Endothelial cell of umbilical vein (primary cell): ENCODE data around the gene SH3D19. TPM values are rescaled to one million over a fixed set of nuclear protein-coding genes. Genes with fewer than 3 reads are reported as not detected.

Source experiments
- BruUV-seq: library from RNA; stranded (reverse); fragments of 400-500 nt; replicated peaks from 2 replicates; lab custom pipeline; 2021; lab: Mats Ljungman, UMichigan
- CTCF ChIA-PET: fragments of 300-600, 350-600 bp; sonication (Branson Sonifier 250); formaldehyde crosslinking; loops from one replicate; lab custom pipeline; 2021; ENCODE audit warnings: antibody characterized with exemption, inconsistent platforms; lab: Charles Lee
- POLR2A ChIA-PET: fragments of 300-600, 350-600 bp; sonication (Branson Sonifier 250); formaldehyde crosslinking; loops from one replicate; lab custom pipeline; 2021; ENCODE audit warnings: antibody characterized with exemption, inconsistent platforms; lab: Charles Lee
- DNase-seq: peaks from one replicate; pipeline ENCODE4 v3.0.0-alpha.2; 2011; ENCODE audit warnings: low read depth, low spot score
- FAIRE-seq: peaks from 2 replicates; lab custom pipeline; 2011; peaks lifted over from hg19 to GRCh38; lab: Jason Lieb, UNC
- H2AFZ ChIP-seq: 2 replicates; pipeline ENCODE4 v1.6.0; 2012; ENCODE audit warnings: low read depth, low read length, control low read depth, inconsistent platforms
- H3K27ac ChIP-seq: 2 replicates; pipeline ENCODE4 v1.5.1; 2011; ENCODE audit warnings: low read depth, mild to moderate bottlenecking, control low read depth, low read length, moderate library complexity; ENCODE audit not compliant: insufficient read depth
- H3K27me3 ChIP-seq, 2 experiments: 2 replicates each; pipeline versions ENCODE4 v1.6.0 to v1.6.1; 2011; ENCODE audit warnings: low read length in 2 of 2, mixed read lengths in 1 of 2; ENCODE audit not compliant: control insufficient read depth in 2 of 2, insufficient read depth in 2 of 2
- H3K36me3 ChIP-seq, 2 experiments: 2 replicates in 1 of 2; 3 replicates in 1 of 2; pipeline ENCODE4 v1.5.1; 2011; ENCODE audit warnings: low read length in 2 of 2, mild to moderate bottlenecking in 1 of 2, moderate library complexity in 1 of 2; ENCODE audit not compliant: control insufficient read depth in 2 of 2, insufficient read depth in 2 of 2; ENCODE audit errors: extremely low read depth in 1 of 2
- H3K4me1 ChIP-seq: 3 replicates; pipeline ENCODE4 v1.5.1; 2011; ENCODE audit warnings: mild to moderate bottlenecking, low read length; ENCODE audit not compliant: control insufficient read depth, insufficient read depth; ENCODE audit errors: extremely low read depth
- H3K4me2 ChIP-seq: 2 replicates; pipeline ENCODE4 v1.6.1; 2011; ENCODE audit warnings: low read length, control low read depth, mixed read lengths; ENCODE audit not compliant: insufficient read depth
- H3K4me3 ChIP-seq, 3 experiments: fragments of 200-600 bp in 1 of 3; sonication (generic), shearing (Covaris generic) in 1 of 3; replicated peaks in 1 of 3; 2 replicates each; pipeline ENCODE4 v1.5.1; 2011 to 2016; ENCODE audit warnings: control low read depth in 3 of 3, low read length in 3 of 3, mild to moderate bottlenecking in 2 of 3, inconsistent platforms in 1 of 3, low read depth in 1 of 3, moderate library complexity in 1 of 3; ENCODE audit not compliant: insufficient read depth in 1 of 3
- H3K79me2 ChIP-seq: 2 replicates; pipeline ENCODE4 v1.6.0; 2012; ENCODE audit warnings: low read length, inconsistent platforms; ENCODE audit not compliant: control insufficient read depth, insufficient read depth
- H3K9ac ChIP-seq: replicated peaks from 2 replicates; pipeline ENCODE3; 2011; ENCODE audit warnings: low read length, control low read depth; ENCODE audit not compliant: insufficient read depth; ENCODE audit errors: extremely low read depth
- H3K9me1 ChIP-seq: replicated peaks from 3 replicates; pipeline ENCODE4 v1.6.0; 2011; ENCODE audit warnings: mild to moderate bottlenecking, low read length; ENCODE audit not compliant: control insufficient read depth, insufficient read depth; ENCODE audit errors: extremely low read depth
- H3K9me3 ChIP-seq: replicated peaks from 2 replicates; pipeline ENCODE4 v1.5.1; 2012; ENCODE audit warnings: low read length, inconsistent platforms; ENCODE audit not compliant: control insufficient read depth, insufficient read depth
- H4K20me1 ChIP-seq: replicated peaks from 2 replicates; pipeline ENCODE3; 2011; ENCODE audit warnings: mild to moderate bottlenecking, low read length; ENCODE audit not compliant: control insufficient read depth, insufficient read depth; ENCODE audit errors: extremely low read depth
- CTCF ChIP-seq, 2 donors: IDR thresholded peaks; 1 replicate in 1 of 2; 2 replicates in 1 of 2; pipeline ENCODE4 v1.5.1; 2011; ENCODE audit warnings: low read length in 2 of 2, mild to moderate bottlenecking in 2 of 2, moderate library complexity in 2 of 2, control low read depth in 1 of 2, inconsistent platforms in 1 of 2, low read depth in 1 of 2; ENCODE audit not compliant: insufficient read depth in 1 of 2; ENCODE audit errors: extremely low read depth in 1 of 2
- EZH2 ChIP-seq: IDR thresholded peaks from 2 replicates; pipeline ENCODE4 v1.6.1; 2012; ENCODE audit warnings: borderline replicate concordance, low read depth, mild to moderate bottlenecking, moderate library complexity, low read length, inconsistent platforms; ENCODE audit not compliant: severe bottlenecking
- FOS ChIP-seq: IDR thresholded peaks from 2 replicates; pipeline ENCODE4 v1.6.1; 2011; ENCODE audit warnings: mild to moderate bottlenecking, low read length, moderate library complexity, borderline replicate concordance; ENCODE audit not compliant: insufficient read depth
- GATA2 ChIP-seq: IDR thresholded peaks from 2 replicates; pipeline ENCODE4 v1.7.0; 2011; ENCODE audit warnings: low read depth, mild to moderate bottlenecking, moderate library complexity, mixed read lengths, low read length; ENCODE audit not compliant: insufficient read length, insufficient read depth
- JUN ChIP-seq: IDR thresholded peaks from 2 replicates; pipeline ENCODE4 v1.6.1; 2011; ENCODE audit warnings: borderline replicate concordance, low read depth; ENCODE audit not compliant: insufficient read length, insufficient read depth
- MYC ChIP-seq: IDR thresholded peaks from one replicate; pipeline ENCODE4 v1.6.1; 2011; ENCODE audit warnings: mild to moderate bottlenecking, low read depth, low read length
- POLR2A ChIP-seq: IDR thresholded peaks from 2 replicates; pipeline ENCODE4 v1.6.1; 2012; ENCODE audit warnings: low read depth, mild to moderate bottlenecking, control low read depth, low read length
- POLR2AphosphoS5 ChIP-seq: IDR thresholded peaks from 2 replicates; pipeline ENCODE4 v1.6.1; 2012; ENCODE audit warnings: low read depth, mild to moderate bottlenecking, control low read depth, low read length, moderate library complexity; ENCODE audit not compliant: insufficient read depth
- dilution Hi-C: fragments of 300-500 bp; cut with MboI; formaldehyde crosslinking; loops from one replicate; pipeline ENCODE4 v1.15.0; 2019; ENCODE audit warnings: low sequenced_read_pairs; ENCODE audit not compliant: extremely low pct_ligation_motif_present
- intact Hi-C: fragments of 100-400 bp; cut with micrococcal nuclease; formaldehyde crosslinking; loops from one replicate; pipeline ENCODE4 v1.10.0; 2022
- polyA plus RNA-seq, 4 experiments: library from polyadenylated mRNA; depleted of rRNA in 3 of 4; stranded (reverse) in 3 of 4; unstranded in 1 of 4; fragments of >200 nt; gene quantifications; 2 replicates each; pipeline versions ENCODE4 v1.2.1 to v1.2.3, GENCODE V29; 2011 to 2012; ENCODE audit warnings: missing spikeins in 1 of 4
- total RNA-seq: library from RNA; stranded (reverse); gene quantifications from 2 replicates; pipeline ENCODE4 v1.2.3, GENCODE V29; 2021
- TF ChIP-seq, protein P1 (sequence below): IDR thresholded peaks from 2 replicates; pipeline ENCODE4 v1.6.1; 2011; ENCODE audit not compliant: insufficient read depth, insufficient read length

SH3D19 gene
- total and polyA plus RNA-seq, 2 donors (not counting 3 experiments of a cell fraction or from before 2014, with no cell fraction given) = 37.5 to 92.8 TPM

GRCh38 chr4:151260526-151260925, 64.9 kb downstream of the SH3D19 start:
- POLR2A ChIA-PET = interaction anchor here (0.6 kb wide), 1 partner anchor 14 kb away, joined by 3 read pairs; no protein-coding TSS in a partner anchor
- dilution Hi-C loops = no loop called here
- no peaks in the 10 kb centered on the region for H3K27me3 ChIP-seq

More at GRCh38 chr4:151260526-151260925, 64.9 kb downstream of the SH3D19 start:
- Histone ChIP-seq H3K4me3 (no peak overlapping the region), H2AFZ (no peak overlapping the region), H3K36me3 (no peaks in the 10 kb centered on the region), H3K79me2 (peaks cover 5% of the 10 kb centered on the region), H3K27ac (no peak overlapping the region), H3K9me3 (no peaks in the 10 kb centered on the region), H4K20me1 (no peaks in the 10 kb centered on the region), H3K4me1 (no peaks in the 10 kb centered on the region), H3K4me2 (no peak overlapping the region), H3K9me1 (no peaks in the 10 kb centered on the region), H3K9ac (no peak overlapping the region)
- no peak for DNase-seq
- no peak for FAIRE-seq
- intact Hi-C loops = no loop called here
- TF ChIP-seq, protein P1, sequence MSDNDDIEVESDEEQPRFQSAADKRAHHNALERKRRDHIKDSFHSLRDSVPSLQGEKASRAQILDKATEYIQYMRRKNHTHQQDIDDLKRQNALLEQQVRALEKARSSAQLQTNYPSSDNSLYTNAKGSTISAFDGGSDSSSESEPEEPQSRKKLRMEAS = no peak
- TF ChIP-seq POLR2A (no peak), MYC (no peak), JUN (no peak), POLR2AphosphoS5 (no peak), EZH2 (no peak), CTCF (IDR thresholded peaks at IDR 0.05; ENCODE audit: extremely low read depth in 1 of 2, insufficient read depth in 1 of 2, low read depth in 1 of 2, low read length in 2 of 2) (no peak), GATA2 (no peak), FOS (no peak)
- BruUV-seq = no TSS peak
- CTCF ChIA-PET = no interaction called here
